ENCODE measurements around the gene LSM10.

Gene LSM10

DNA sequence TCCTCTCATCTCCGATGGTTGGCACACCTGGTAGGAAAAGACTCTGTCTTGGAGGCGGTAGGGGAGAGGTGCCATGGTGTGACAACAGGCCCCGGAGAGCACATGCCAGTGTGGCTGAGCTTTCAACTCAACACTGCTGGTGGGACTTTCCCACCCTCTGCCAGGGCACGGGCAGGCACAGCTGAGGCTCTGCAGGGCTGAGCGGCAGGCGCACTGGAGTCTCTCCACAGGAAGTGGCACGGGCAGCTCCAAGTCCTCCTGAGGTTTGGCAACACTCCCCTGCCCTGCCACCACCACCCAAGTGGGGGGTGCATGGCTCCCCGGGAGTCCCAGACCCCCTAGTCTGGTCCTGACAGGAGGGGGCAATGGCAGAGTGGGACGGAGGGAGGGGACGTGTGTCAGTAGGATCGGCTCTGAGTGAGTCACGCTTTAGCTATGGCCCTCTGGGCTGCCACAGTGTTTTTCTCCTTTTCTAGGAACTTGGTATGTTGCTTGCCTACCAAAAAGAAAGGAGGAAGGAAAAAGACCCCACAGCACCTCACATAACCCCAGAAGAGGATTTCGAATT is 47.0 kb downstream of the LSM10 start:
- no peak overlapping the region for H4K12ac ChIP-seq (ENCODE audit: low read depth, low read length)
- H3K4me3 ChIP-seq (ENCODE audit: low read depth, low read length): no peak overlapping the region
- H3K4me1 ChIP-seq (ENCODE audit: control insufficient read depth in 1 of 2, insufficient read depth in 2 of 2, low read length in 2 of 2): peaks cover 37 to 39% of the 10 kb centered on the region in 2 experiments
- no peak overlapping the region for H2BK5ac ChIP-seq (ENCODE audit: low read depth, low read length, poor library complexity)
- H3K27ac ChIP-seq (ENCODE audit: low read depth, low read length): peak overlapping the region; percentile 69
- H2AK5ac ChIP-seq (ENCODE audit: low read length): no peak overlapping the region
- H2BK12ac ChIP-seq (ENCODE audit: low read length): peak overlapping the region; percentile 23
- peak overlapping the region; percentile 0 for H4K8ac ChIP-seq (ENCODE audit: low read depth, low read length)
- no peak overlapping the region for H2AFZ ChIP-seq (ENCODE audit: insufficient read depth, low read length, poor library complexity)
- no peak overlapping the region for H3K23ac ChIP-seq (ENCODE audit: low read length)
- H4K91ac ChIP-seq (ENCODE audit: low read depth, low read length): peak overlapping the region; percentile 73
- H3K9ac ChIP-seq (ENCODE audit: low read length): no peak overlapping the region
- H3K36me3 ChIP-seq (ENCODE audit: control insufficient read depth in 1 of 2, insufficient read depth in 2 of 2, low read length in 2 of 2): peaks cover 59 to 72% of the 10 kb centered on the region in 2 experiments
- H3K4me2 ChIP-seq (ENCODE audit: low read length): peak overlapping the region; percentile 4
- peaks cover 3% of the 10 kb centered on the region for H3K9me3 ChIP-seq (ENCODE audit: insufficient read depth, low read depth, low read length)
- peaks cover 20% of the 10 kb centered on the region for H3K79me1 ChIP-seq (ENCODE audit: low read length)
- peak overlapping the region; percentile 9 for H3K18ac ChIP-seq (ENCODE audit: low read length)
- H3K4ac ChIP-seq (ENCODE audit: low read depth, low read length): no peak overlapping the region
- no peaks in the 10 kb centered on the region for H3K27me3 ChIP-seq (ENCODE audit: insufficient read depth, low read length)
- DNase-seq: peak; percentile 89 to 90
- no peak overlapping the region for H3K14ac ChIP-seq (ENCODE audit: low read length)
- H3K79me2 ChIP-seq (ENCODE audit: control insufficient read depth, insufficient read depth, low read length, poor library complexity): no peaks in the 10 kb centered on the region
- WGBS (ENCODE audit: extremely low coverage, insufficient coverage, insufficient read length): no CpG with 5 or more reads among the region's 13 CpGs
- peak overlapping the region; percentile 19 for H2BK120ac ChIP-seq (ENCODE audit: insufficient read depth, low read length, poor library complexity)

DNA sequence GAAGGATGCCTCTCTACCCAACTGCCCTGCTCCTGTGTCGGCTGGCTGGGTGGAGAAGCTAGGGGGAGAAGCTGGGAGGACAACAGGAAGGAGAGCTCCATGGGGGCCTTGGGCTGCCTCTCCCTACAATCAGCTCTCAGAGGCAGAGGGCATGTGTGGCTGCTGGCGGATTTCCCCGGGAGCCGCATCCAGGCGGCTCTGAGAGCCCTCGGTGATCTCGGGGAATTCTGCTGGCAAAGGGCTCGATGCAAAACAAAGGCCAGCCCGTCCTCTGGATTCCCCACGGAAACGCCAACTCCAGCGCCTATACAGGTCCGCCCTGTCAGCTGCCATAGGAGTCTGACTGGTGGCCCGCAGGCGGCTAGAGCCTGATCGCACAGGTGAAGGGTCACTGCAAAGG is 47.9 kb downstream of the LSM10 start:
- Histone ChIP-seq H3K14ac (ENCODE audit: low read length) (no peak overlapping the region), H3K23ac (ENCODE audit: low read length) (no peak overlapping the region), H3K4me3 (ENCODE audit: low read depth, low read length) (no peak overlapping the region), H2BK120ac (ENCODE audit: insufficient read depth, low read length, poor library complexity) (no peak overlapping the region), H3K36me3 (ENCODE audit: control insufficient read depth in 1 of 2, insufficient read depth in 2 of 2, low read length in 2 of 2) (peaks cover 59 to 71% of the 10 kb centered on the region in 2 experiments), H4K8ac (ENCODE audit: low read depth, low read length) (peak overlapping the region; percentile 21), H4K12ac (ENCODE audit: low read depth, low read length) (no peak overlapping the region), H2BK12ac (ENCODE audit: low read length) (peak overlapping the region; percentile 25), H3K9me3 (ENCODE audit: insufficient read depth, low read depth, low read length) (peaks cover 3% of the 10 kb centered on the region), H3K4me2 (ENCODE audit: low read length) (no peak overlapping the region), H3K9ac (ENCODE audit: low read length) (no peak overlapping the region), H3K4ac (ENCODE audit: low read depth, low read length) (no peak overlapping the region), H3K79me2 (ENCODE audit: control insufficient read depth, insufficient read depth, low read length, poor library complexity) (no peaks in the 10 kb centered on the region), H2BK5ac (ENCODE audit: low read depth, low read length, poor library complexity) (no peak overlapping the region), H3K27ac (ENCODE audit: low read depth, low read length) (no peak overlapping the region), H3K79me1 (ENCODE audit: low read length) (peaks cover 20% of the 10 kb centered on the region), H3K18ac (ENCODE audit: low read length) (no peak overlapping the region), H2AK5ac (ENCODE audit: low read length) (peak overlapping the region; percentile 14), H3K27me3 (ENCODE audit: insufficient read depth, low read length) (no peaks in the 10 kb centered on the region), H2AFZ (ENCODE audit: insufficient read depth, low read length, poor library complexity) (peak overlapping the region; percentile 19), H3K4me1 (ENCODE audit: control insufficient read depth in 1 of 2, insufficient read depth in 2 of 2, low read length in 2 of 2) (peaks cover 37 to 38% of the 10 kb centered on the region in 2 experiments), H4K91ac (ENCODE audit: low read depth, low read length) (peak overlapping the region; percentile 13)
- peak; percentile 97 for DNase-seq
- no CpG with 5 or more reads among the region's 16 CpGs for WGBS (ENCODE audit: extremely low coverage, insufficient coverage, insufficient read length)

- Histone ChIP-seq H3K18ac (ENCODE audit: low read length) (no peak overlapping the region), H2BK5ac (ENCODE audit: low read depth, low read length, poor library complexity) (no peak overlapping the region), H3K4me2 (ENCODE audit: low read length) (no peak overlapping the region), H4K91ac (ENCODE audit: low read depth, low read length) (no peak overlapping the region), H3K4me1 (ENCODE audit: control insufficient read depth in 1 of 2, insufficient read depth in 2 of 2, low read length in 2 of 2) (peaks cover 36 to 37% of the 10 kb centered on the region in 2 experiments), H3K9ac (ENCODE audit: low read length) (no peak overlapping the region), H3K36me3 (ENCODE audit: control insufficient read depth in 1 of 2, insufficient read depth in 2 of 2, low read length in 2 of 2) (peaks cover 58 to 71% of the 10 kb centered on the region in 2 experiments), H3K23ac (ENCODE audit: low read length) (no peak overlapping the region), H3K79me2 (ENCODE audit: control insufficient read depth, insufficient read depth, low read length, poor library complexity) (no peaks in the 10 kb centered on the region), H4K8ac (ENCODE audit: low read depth, low read length) (no peak overlapping the region), H4K12ac (ENCODE audit: low read depth, low read length) (no peak overlapping the region), H3K27me3 (ENCODE audit: insufficient read depth, low read length) (no peaks in the 10 kb centered on the region), H3K4ac (ENCODE audit: low read depth, low read length) (no peak overlapping the region), H2BK120ac (ENCODE audit: insufficient read depth, low read length, poor library complexity) (no peak overlapping the region), H2AK5ac (ENCODE audit: low read length) (no peak overlapping the region), H3K9me3 (ENCODE audit: insufficient read depth, low read depth, low read length) (peaks cover 3% of the 10 kb centered on the region), H3K79me1 (ENCODE audit: low read length) (peaks cover 20% of the 10 kb centered on the region), H2BK12ac (ENCODE audit: low read length) (no peak overlapping the region), H3K4me3 (ENCODE audit: low read depth, low read length) (no peak overlapping the region), H3K14ac (ENCODE audit: low read length) (no peak overlapping the region), H2AFZ (ENCODE audit: insufficient read depth, low read length, poor library complexity) (no peak overlapping the region), H3K27ac (ENCODE audit: low read depth, low read length) (no peak overlapping the region)
- peak; percentile 92 to 93 for DNase-seq
- WGBS (ENCODE audit: extremely low coverage, insufficient coverage, insufficient read length): no CpG with 5 or more reads among the region's 7 CpGs
Observed at GRCh38 chr1:36349241-36349671, 48.5 kb downstream of the LSM10 start.

DNA sequence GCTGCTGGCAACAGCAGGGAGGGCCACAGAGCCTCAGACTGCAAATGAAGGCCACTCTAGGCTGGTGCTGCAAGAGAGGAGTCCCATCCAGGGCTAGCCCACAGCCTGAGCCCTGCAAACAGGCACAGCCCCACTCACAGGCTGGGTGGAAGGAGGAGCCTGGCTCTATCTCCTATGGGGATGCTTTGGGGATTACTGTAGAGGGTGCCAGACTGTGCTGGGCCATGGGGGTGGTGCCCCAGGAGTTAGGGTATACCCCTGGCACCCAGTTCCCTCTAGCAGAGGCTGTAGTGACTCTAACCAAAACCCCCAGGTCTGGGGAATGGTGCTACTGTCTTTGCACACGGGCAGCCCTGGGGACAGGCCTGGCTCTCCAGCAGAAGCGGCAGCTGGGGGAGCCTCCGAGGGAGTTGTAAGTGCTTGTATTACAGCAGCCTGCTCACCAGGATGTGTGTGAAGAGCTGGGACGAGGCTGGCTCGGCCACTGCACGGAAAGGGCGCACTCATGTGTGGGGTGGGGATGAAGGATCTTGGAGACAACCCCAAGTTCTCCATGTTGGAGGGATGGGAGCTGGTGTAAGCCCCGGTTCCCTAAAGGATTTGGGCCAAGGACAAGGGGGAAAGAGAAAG is 50.9 kb downstream of the LSM10 start:
- Histone ChIP-seq H3K4ac (ENCODE audit: low read depth, low read length) (no peak overlapping the region), H3K9ac (ENCODE audit: low read length) (no peak overlapping the region), H3K18ac (ENCODE audit: low read length) (no peak overlapping the region), H3K27me3 (ENCODE audit: insufficient read depth, low read length) (no peaks in the 10 kb centered on the region), H3K23ac (ENCODE audit: low read length) (no peak overlapping the region), H3K27ac (ENCODE audit: low read depth, low read length) (no peak overlapping the region), H4K91ac (ENCODE audit: low read depth, low read length) (no peak overlapping the region), H3K14ac (ENCODE audit: low read length) (no peak overlapping the region), H2AFZ (ENCODE audit: insufficient read depth, low read length, poor library complexity) (no peak overlapping the region), H3K4me3 (ENCODE audit: low read depth, low read length) (no peak overlapping the region), H3K36me3 (ENCODE audit: control insufficient read depth in 1 of 2, insufficient read depth in 2 of 2, low read length in 2 of 2) (peaks cover 63 to 73% of the 10 kb centered on the region in 2 experiments), H4K12ac (ENCODE audit: low read depth, low read length) (no peak overlapping the region), H2BK12ac (ENCODE audit: low read length) (no peak overlapping the region), H2BK120ac (ENCODE audit: insufficient read depth, low read length, poor library complexity) (no peak overlapping the region), H4K8ac (ENCODE audit: low read depth, low read length) (no peak overlapping the region), H3K9me3 (ENCODE audit: insufficient read depth, low read depth, low read length) (no peaks in the 10 kb centered on the region), H3K4me1 (ENCODE audit: control insufficient read depth in 1 of 2, insufficient read depth in 2 of 2, low read length in 2 of 2) (peaks cover 18 to 19% of the 10 kb centered on the region in 2 experiments), H3K4me2 (ENCODE audit: low read length) (no peak overlapping the region), H2BK5ac (ENCODE audit: low read depth, low read length, poor library complexity) (no peak overlapping the region), H3K79me1 (ENCODE audit: low read length) (peaks cover 7% of the 10 kb centered on the region), H3K79me2 (ENCODE audit: control insufficient read depth, insufficient read depth, low read length, poor library complexity) (no peaks in the 10 kb centered on the region), H2AK5ac (ENCODE audit: low read length) (no peak overlapping the region)
- DNase-seq: no peak
- no CpG with 5 or more reads among the region's 8 CpGs for whole genome bisulfite sequencing (ENCODE audit: extremely low coverage, insufficient coverage, insufficient read length)
